Superior temporal gyrus (tissue), 1 donor: ENCODE results near the gene IDI2.
"Not testable (repeated sequence)": the region's sequence is repeated elsewhere in the genome, so short reads cannot be mapped to it uniquely, and the experiment has no call there.

Source experiments
- DNase-seq: peaks from one replicate; pipeline ENCODE4 v3.0.0-alpha.2; 2016; ENCODE audit errors: extremely low spot score

The IDI2 gene

DNA sequence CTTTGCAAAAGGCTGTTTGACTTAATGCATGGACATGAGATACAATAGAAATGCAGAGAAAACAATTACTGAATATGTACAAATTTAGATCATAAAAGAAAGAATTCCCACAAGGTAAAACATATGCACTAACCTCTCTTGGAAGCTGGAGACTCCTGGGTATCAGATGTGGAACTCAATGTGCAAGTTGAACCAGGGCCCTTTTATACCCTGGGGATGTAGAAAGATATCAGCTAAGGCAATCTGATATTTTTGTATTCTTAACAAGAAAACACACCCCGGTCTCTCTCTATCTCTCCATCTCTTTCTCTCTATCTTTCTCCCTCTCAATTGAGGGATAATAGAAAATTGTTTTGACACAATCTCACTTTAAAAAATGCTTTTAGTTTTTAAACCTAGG, at the start of gene IDI2:
Gene IDI2 (minus strand): TSS at position 177 of the 400 bp plus-strand sequence. CDS start 1,136 bp downstream, outside the sequence.
- DNase-seq = no peak

- no peak for DNase-seq
Observed at GRCh38 chr10:1074748-1075308, 49.2 kb upstream of the IDI2 start.

DNA sequence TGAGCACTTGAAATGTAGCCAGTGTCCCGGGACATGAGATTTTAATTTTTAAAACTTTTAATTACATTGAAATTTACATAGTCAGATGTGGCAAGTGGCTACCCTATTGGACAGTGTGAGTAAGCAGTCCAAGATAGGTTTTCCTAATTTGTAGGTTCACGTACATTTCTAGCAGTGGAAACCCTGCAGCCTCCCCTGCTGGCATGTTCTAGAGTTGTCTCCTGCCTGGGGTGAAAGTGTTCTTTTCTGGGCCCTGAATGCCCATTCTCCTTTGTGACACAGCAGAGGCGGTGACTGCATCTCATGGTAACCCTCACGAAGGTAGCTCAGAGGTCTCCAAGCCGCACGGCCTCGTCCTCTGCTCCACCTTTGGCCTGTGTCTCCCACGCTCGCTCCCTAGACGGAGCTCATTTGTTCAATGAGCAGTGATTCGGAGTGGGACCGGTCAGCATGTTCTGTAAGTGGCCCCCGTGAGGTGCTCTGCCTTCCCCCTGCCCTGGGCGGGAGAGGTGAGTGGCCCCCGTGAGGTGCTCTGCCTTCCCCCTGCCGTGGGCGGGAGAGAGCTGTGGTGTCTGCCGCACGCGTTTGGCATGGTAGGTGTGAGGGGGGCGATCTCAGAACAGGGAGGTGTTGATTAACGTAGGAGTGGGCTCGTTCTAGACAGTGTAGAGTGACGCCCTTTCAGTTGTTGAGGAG, 48.5 kb upstream of the IDI2 start:
- no peak for DNase-seq

DNA sequence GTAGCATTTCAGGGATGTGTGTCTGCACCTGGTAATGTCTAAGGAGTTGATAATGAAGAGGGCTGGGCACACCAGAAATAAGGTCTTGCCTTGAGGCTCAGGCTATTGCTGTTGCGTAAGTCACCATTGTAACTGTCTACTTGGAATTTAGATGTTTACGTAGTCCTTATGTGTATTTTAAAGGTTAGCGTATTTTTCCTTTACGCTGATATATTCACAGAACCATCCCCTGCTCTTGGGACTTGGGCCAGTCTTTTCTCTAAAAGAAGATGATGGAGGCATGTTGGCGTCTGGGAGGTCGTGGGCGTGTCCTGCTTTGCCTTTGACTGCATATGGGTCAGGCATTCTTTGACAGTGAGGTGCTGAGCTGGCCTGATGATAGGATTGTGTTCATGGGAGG, 45.3 kb upstream of the IDI2 start:
- no peak for DNase-seq

DNA sequence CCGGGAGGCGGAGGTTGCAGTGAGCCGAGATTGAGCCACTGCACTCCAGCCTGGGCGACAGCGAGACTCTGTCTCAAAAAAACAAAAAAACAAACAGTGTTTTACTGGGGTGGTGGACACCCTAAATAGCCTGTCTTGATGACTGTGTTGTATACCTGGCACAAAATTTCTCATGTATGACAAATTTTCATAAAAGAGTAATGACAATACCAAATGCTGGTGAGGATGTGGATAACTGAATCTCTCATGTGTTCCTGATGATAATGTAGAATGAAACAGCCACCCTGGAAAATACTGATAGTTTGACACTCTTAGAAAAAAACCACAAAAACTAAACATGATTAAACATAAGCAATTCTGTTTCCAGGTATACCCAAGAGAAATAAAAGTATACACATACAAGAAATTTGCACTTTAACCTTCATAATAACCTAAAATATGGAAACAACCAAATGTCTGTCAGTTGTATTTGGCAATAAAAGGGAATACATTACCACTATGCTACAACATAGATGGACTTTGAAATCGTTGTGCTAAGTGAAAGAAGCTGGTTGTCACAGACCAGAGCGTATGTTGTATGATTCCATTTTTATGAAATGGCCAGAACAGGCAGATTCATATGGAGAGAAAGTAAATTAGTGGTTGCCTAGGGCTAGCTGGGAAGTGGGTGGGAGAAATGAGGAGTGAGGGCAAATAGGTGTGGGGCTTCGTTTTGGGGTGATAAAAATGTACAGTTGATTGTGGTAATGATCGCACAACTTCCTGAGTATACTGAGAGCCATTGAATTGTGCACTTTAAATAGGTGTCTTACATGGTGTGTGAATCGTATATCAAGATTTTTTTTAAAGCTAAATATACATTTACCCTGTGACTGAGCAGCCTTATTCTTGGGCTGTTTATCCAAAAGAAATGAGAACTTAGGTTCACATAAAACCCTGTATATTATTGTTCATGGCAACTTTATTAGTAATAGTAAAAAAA, 43.0 kb upstream of the IDI2 start:
- DNase-seq = no peak

DNA sequence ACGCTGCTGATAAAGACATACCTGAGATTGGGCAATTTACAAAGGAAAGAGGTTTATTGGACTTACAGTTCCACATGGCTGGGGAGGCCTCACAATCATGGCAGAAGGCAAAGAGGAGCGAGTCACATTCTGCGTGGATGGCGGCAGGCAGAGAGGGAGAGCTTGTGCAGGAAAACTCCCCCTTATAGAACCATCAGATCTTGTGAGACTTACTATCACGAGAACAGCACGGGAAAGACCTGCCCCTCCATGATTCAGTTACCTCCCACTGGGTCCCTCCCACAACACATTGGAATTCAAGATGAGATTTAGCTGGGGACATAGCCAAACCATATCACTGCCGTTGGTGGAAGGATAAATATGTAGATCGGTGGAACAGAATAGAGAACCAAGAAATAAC, 41.1 kb upstream of the IDI2 start:
- DNase-seq = not testable (repeated sequence)

DNA sequence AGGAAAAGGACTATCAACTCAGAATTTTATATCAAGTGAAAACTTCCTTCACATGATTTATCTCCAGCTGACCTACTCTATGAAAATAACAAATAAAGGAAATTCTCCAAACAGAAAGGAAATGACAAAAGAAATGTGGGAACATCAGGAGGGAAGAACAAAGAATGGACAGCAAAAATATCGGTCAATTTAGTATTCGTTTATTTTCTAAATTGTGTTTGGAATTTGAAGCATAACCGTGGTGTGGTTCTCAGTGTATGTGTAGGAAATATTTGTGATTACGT, 39.2 kb upstream of the IDI2 start:
- no peak for DNase-seq

DNA sequence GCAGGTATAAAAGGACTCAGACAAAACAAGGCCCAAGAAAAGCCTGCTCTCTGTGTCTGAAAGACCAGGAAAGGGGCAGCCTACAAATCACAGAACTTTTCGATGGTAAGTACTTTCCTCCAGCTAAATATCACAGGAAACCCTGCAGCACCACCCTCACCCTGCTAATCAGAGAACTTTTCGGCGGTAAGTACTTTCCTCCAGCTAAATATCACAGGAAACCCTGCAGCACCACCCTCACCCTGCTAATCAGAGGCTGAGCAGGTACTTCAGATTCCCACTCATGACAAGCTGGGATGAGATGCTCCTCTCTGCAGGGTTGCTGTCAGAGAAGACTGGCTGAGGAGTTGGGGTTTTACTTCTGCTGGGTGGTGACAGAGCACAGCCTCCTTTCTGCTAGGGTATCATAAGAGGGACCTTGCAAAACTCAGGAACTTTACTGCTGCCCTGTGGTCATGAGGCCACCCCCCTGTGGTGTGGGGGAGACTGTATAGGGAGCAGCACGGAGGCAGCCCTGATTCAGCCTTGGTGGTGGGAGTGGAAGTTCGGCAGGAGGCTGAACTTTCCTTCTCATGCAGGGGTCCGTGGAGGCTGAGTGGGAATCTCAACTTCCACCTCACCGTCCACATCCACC, 37.7 kb upstream of the IDI2 start:
- DNase-seq = no peak

DNA sequence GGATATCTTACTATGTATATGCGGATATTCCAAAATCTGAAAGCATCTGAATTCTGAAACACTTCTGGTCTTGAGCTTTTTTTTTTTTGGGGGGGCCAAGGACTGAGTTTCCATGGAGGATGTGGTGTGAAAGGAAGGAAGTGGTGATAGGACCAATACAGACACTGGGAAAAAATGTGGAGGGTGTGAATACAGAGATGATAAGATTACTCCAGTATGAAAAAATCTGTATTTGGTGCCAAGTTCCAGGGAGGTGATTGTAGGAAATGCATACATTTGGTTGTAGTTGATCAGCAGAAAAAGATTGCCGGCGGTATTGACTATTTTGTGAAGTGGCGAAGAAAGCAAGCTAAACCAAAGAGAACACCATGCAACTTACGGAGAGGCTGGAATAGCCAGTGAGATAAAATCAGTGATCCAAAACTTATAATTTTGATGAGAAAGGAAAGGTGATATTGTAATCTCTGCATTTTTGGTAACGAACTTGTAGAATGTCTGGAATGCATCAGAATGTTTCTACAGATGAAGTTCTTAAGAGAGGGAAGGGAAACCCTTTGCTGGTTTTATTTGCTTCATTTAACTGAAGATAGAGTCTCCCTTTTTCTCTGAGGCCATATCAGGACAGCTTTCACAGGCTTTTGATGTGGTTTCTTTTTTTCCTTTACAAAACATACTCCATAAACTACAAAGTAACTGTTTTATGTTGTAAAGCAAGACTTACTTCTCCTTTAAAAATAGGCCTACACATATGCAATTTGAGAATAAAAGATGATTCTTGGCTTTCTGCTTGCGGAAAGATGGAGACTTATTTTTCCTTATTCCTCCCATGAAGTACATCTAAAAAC, 36.5 kb upstream of the IDI2 start:
- no peak for DNase-seq

DNA sequence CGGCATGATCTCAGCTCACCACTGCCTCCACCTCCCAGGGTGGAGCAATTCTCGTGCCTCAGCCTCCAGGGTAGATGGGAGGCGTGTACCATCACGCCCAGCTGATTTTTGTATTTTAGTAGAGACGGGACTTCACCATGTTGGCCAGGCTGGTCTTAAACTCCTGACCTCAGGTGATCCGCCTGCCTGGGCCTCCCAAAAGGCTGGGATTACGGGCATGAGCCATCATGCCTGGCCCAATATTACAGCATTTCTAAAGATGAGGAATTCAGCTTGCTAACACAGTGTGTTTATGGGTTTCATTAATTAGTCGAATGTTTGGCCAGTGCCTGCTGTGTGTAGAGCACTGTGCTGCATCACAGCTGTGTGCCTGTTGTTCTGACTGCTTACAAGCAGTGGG, 34.2 kb upstream of the IDI2 start:
- DNase-seq = no peak

DNA sequence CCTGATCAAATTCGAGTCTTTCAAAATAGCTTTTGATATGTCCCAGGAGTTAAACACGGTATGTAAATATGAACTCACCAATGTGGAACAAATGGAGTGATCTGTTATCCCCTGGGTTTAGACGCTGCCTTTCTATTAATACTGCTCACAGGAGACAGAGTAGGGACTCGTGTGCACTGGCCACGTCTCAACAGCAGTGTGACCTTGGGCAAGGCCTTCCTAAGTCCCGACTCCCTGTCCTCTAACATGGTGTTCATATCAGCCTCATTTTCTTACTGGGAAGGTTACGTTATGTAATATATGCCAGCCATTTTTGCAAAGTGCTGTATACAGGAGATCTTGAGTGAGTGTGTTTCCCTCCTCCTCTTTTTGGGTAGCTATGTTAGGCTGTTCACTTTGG, 32.4 kb upstream of the IDI2 start:
- DNase-seq = no peak

DNA sequence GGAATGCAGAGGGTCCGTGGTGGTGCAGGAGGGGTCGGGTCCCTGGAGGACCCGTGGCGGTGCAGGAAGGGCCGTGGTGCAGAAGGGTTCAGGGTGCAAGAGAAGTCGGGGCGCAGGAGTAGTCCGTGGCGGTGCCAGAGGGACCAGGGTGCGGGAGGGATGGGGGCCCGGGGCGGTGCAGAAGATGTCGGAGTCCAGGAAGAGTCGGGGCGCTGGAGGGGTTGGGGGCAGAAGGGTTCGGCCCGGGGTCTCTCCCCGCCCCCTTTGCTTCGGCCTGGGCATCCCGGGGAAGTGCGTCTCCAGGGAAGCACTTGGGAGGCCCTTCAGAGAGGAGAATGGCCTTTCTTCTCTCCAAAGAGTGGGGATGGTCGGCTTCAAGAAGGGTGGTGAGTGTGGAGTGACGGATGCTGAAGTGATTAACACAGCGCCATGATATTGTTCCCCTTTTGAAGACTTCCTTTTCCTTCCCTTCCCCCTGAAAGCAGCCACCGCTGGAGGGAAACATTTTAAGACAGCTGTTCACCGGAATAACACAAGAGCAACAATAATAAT, 31.5 kb upstream of the IDI2 start:
- DNase-seq = no peak

DNA sequence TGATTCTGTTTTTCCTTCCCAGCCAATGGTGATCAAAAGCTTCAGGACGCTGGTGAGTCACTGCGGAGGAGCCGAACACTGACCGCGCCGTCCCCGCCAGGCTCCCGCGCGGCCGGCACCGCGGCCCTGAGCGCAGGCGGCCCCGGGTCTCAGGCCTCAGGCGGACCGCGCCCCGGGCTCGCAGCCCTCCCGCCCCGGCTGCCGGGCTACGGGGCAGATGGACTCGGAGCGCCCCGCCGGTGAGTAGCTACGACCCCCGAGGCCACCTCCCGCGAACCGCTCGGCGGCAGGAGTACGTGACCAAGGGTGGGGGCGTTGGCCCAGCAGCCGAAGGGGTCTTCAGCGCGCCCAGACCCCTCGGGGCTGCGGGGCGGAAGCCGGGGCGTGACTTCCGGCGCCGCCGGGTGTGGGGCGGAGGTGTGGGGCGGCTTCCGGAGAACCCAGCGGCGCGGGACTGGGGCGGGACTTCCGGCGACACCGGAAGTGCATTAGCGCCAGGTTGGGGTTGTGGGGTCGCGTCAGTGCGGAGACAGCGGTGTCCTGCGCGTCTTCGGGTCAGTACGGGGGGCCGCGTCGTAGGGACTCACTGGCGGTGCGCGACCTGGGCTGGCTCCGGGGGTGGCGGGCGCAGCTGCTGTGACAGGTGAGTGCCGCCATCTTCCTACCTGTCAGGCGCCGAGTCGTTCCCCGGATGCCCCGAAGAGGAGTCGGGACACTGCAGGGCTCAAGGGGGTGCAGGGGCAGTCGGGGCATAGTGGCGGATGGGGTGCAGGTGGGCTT, 30.9 kb upstream of the IDI2 start, which contains the start of gene WDR37:
Gene WDR37 (plus strand): TSS at position 60 of the 780 bp plus-strand sequence. CDS start 15,771 bp downstream, outside the sequence.
- peak; percentile 81 for DNase-seq

DNA sequence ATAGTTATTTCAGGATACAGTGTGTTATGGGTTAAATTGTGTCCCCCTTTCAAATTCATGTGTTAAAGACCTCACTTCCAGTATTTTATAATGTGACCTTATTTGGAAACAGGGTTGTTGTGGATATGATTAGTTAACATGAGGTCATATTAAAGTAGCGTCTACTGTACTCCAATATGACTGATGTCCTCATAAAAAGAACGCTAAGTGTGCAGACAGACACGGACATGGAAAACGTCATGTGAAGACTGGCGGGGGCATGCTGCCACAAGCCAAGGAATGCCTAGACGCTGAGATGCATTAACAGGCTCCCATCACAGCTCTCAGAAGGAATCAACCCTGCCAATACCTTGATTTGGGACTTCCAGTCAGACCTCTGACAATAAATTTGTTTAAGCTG, 29.0 kb upstream of the IDI2 start:
- DNase-seq = no peak

DNA sequence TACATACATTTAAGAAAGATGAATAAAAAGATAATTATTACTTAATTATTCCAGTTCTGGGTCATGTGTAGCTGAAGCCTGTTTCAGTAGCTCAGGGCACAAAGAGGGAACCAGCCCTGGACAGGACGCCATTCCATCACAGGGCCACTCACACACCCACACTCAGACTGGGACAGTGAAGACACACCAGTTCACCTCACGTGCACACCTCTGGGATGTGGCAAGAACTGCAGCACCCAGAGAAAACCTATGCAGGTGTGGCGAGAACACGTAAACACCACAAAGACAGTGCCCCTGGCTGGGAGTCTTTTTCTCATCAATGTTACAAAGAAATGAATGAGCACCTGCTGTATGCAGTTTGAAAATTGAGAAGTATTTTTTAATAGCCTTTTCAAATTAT, 24.9 kb upstream of the IDI2 start:
- DNase-seq = no peak

- no peak for DNase-seq
Observed at GRCh38 chr10:1050145-1050544, 24.5 kb upstream of the IDI2 start.

DNA sequence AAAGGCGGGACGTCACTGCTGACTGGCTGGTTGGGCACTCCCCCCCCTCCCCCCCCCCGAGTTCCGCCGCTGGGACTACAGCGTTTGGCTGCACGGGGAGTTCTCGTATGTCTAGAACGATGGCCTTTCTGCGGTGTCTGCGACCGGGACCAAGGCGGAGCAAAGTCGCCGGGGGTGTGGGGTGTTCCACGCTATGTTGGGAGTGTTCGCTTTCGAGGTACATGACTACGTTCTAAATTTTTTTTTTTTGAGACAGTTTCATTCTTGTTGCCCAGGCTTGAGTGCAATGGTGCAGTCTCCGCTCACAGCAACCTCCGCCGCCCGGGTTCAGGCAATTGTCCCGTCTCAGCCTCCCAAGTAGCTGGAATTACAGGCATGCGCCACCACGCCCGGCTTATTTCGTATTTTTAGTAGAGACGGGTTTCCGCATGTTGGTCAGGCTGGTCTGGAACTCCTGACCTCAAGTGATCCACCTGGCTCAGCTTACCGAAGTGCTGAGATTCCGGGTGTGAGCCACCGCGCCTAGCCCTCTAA, 23.8 kb upstream of the IDI2 start:
- DNase-seq = no peak

GRCh38 chr10:1048732-1049424, 23.2 kb upstream of the IDI2 start, which contains the start of gene IDI1:
Gene IDI1, minus strand, starts transcription at chr10:1049119. Its CDS starts 116 bp downstream, at chr10:1049003.
- peak; percentile 98 for DNase-seq

DNA sequence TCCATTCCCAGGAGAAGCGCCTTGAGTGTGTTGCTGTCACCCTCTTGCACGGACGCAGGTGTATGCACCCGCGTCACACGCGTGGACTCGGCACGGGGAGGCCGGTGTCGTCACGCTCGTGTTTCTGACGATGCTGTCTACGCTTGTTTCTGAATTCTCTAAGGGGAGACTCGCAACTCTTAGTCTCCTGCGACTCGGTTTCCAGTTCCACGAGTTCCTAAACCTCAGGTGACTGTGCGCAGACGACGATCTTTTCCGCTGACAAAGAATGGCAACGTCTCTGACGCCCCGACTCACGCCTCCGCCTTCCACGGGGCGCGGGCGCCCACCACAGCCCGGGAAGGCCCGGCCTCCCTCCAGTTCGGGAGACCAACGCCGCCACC, 22.7 kb upstream of the IDI2 start:
- DNase-seq = peak; percentile 59
